Suprapubic skin (tissue), 3 donors: ENCODE data around the gene OVCH1.
"Not testable (repeated sequence)": the region's sequence is repeated elsewhere in the genome, so short reads cannot be mapped to it uniquely, and the experiment has no call there.

Experiments used
- CTCF ChIP-seq, 2 donors: fragments of 200-600 bp in 1 of 2; fragments of 450-650 bp in 1 of 2; sonication (generic) in 1 of 2; IDR thresholded peaks; one replicate each; pipeline ENCODE4 v1.5.1; 2016 to 2019; ENCODE audit warnings: antibody characterized with exemption in 2 of 2, mild to moderate bottlenecking in 1 of 2, moderate library complexity in 1 of 2
- EP300 ChIP-seq: sonication (generic); formaldehyde crosslinking; IDR thresholded peaks from one replicate; pipeline ENCODE4 v1.6.1; 2017; ENCODE audit warnings: antibody characterized with exemption

GRCh38 chr12:29390419-29390818 is 107.1 kb downstream of the OVCH1 start:
- TF ChIP-seq CTCF (IDR thresholded peaks at IDR 0.05); EP300: not testable (repeated sequence)
